H9 (cell line): ENCODE data around the gene CXCL14. TPM values are rescaled to one million over a fixed set of nuclear protein-coding genes. Genes with fewer than 3 reads are reported as not detected.

Experiments
- DNase-seq: peaks from one replicate; pipeline ENCODE4 v3.0.0-alpha.2; 2017
- H2AFZ ChIP-seq: one replicate; pipeline ENCODE4 v1.6.1; 2013; ENCODE audit warnings: mild to moderate bottlenecking, low read length, control low read depth, moderate library complexity
- H2AK5ac ChIP-seq: 2 replicates; pipeline ENCODE4 v1.6.1; 2013; ENCODE audit warnings: low read length, control low read depth, mixed read lengths; ENCODE audit not compliant: insufficient read length
- H2BK120ac ChIP-seq: one replicate; pipeline ENCODE4 v1.6.1; 2013; ENCODE audit warnings: low read depth, mild to moderate bottlenecking, low read length, control low read depth, inconsistent platforms; ENCODE audit not compliant: poor library complexity, severe bottlenecking
- H2BK12ac ChIP-seq: 2 replicates; pipeline ENCODE4 v1.6.1; 2013; ENCODE audit warnings: low read length, control low read depth, mixed read lengths, low read depth; ENCODE audit not compliant: insufficient read length
- H2BK15ac ChIP-seq: 2 replicates; pipeline ENCODE4 v1.6.1; 2013; ENCODE audit warnings: low read depth, low read length, control low read depth
- H2BK20ac ChIP-seq: one replicate; pipeline ENCODE4 v1.6.1; 2013; ENCODE audit warnings: low read depth, mild to moderate bottlenecking, low read length, control low read depth, inconsistent platforms; ENCODE audit not compliant: poor library complexity, severe bottlenecking
- H2BK5ac ChIP-seq: 2 replicates; pipeline ENCODE4 v1.6.1; 2013; ENCODE audit warnings: low read length, control low read depth, mixed read lengths; ENCODE audit not compliant: insufficient read length
- H3K14ac ChIP-seq: 2 replicates; pipeline ENCODE4 v1.6.1; 2013; ENCODE audit warnings: low read length, control low read depth; ENCODE audit not compliant: insufficient read depth
- H3K18ac ChIP-seq: 2 replicates; pipeline ENCODE4 v1.6.1; 2013; ENCODE audit warnings: low read depth, mild to moderate bottlenecking, mixed read lengths, low read length, control low read depth; ENCODE audit not compliant: insufficient read length
- H3K23ac ChIP-seq: 2 replicates; pipeline ENCODE4 v1.6.1; 2013; ENCODE audit warnings: low read length, control low read depth, mixed read lengths, low read depth; ENCODE audit not compliant: insufficient read length
- H3K23me2 ChIP-seq: 2 replicates; pipeline ENCODE4 v1.6.1; 2013; ENCODE audit warnings: low read depth, mild to moderate bottlenecking, mixed read lengths, low read length, control low read depth; ENCODE audit not compliant: insufficient read length, poor library complexity, severe bottlenecking
- H3K27ac ChIP-seq: 2 replicates; pipeline ENCODE4 v1.5.1; 2013; ENCODE audit warnings: low read length, control low read depth, mixed read lengths, low read depth; ENCODE audit not compliant: insufficient read length
- H3K27me3 ChIP-seq: 2 replicates; pipeline ENCODE4 v1.6.1; 2013; ENCODE audit warnings: low read length, control low read depth, inconsistent platforms; ENCODE audit not compliant: insufficient read depth
- H3K4ac ChIP-seq: 2 replicates; pipeline ENCODE4 v1.6.1; 2013; ENCODE audit warnings: low read depth, mild to moderate bottlenecking, control low read depth, inconsistent platforms, low read length, moderate library complexity
- H3K4me1 ChIP-seq: 2 replicates; pipeline ENCODE4 v1.6.1; 2013; ENCODE audit warnings: low read length, control low read depth, inconsistent platforms; ENCODE audit not compliant: insufficient read depth
- H3K4me2 ChIP-seq: 2 replicates; pipeline ENCODE4 v1.6.1; 2013; ENCODE audit warnings: low read length, control low read depth, mixed read lengths; ENCODE audit not compliant: insufficient read length, insufficient read depth
- H3K56ac ChIP-seq: 2 replicates; pipeline ENCODE4 v1.6.1; 2013; ENCODE audit warnings: low read depth, mild to moderate bottlenecking, mixed read lengths, low read length, control low read depth; ENCODE audit not compliant: insufficient read length
- H3K79me1 ChIP-seq: 2 replicates; pipeline ENCODE4 v1.6.1; 2013; ENCODE audit warnings: low read depth, mild to moderate bottlenecking, moderate library complexity, low read length, control low read depth, inconsistent platforms; ENCODE audit not compliant: insufficient read depth, poor library complexity, severe bottlenecking
- H3K79me2 ChIP-seq: 2 replicates; pipeline ENCODE4 v1.6.1; 2013; ENCODE audit warnings: low read length, control low read depth, inconsistent platforms; ENCODE audit not compliant: insufficient read depth
- H3K9ac ChIP-seq: 2 replicates; pipeline ENCODE4 v1.6.1; 2013; ENCODE audit warnings: low read length, control low read depth, mixed read lengths; ENCODE audit not compliant: insufficient read length; ENCODE audit errors: extremely low read depth
- H3K9me3 ChIP-seq: one replicate; pipeline ENCODE4 v1.6.1; 2013; ENCODE audit warnings: low read depth, low read length, inconsistent platforms; ENCODE audit not compliant: control insufficient read depth
- H3T11ph ChIP-seq: one replicate; pipeline ENCODE4 v1.6.1; 2013; ENCODE audit warnings: mild to moderate bottlenecking, low read length, control low read depth, inconsistent platforms
- H4K20me1 ChIP-seq: one replicate; pipeline ENCODE4 v1.6.1; 2013; ENCODE audit not compliant: control insufficient read depth, insufficient read length, insufficient read depth
- H4K5ac ChIP-seq: 2 replicates; pipeline ENCODE4 v1.6.1; 2013; ENCODE audit warnings: low read depth, mild to moderate bottlenecking, mixed read lengths, low read length, control low read depth; ENCODE audit not compliant: insufficient read length
- H4K8ac ChIP-seq: replicated peaks from 2 replicates; pipeline ENCODE4 v1.6.1; 2013; ENCODE audit warnings: low read length, control low read depth, mixed read lengths, low read depth; ENCODE audit not compliant: insufficient read length
- H4K91ac ChIP-seq: 2 replicates; pipeline ENCODE4 v1.6.1; 2013; ENCODE audit warnings: low read depth, mild to moderate bottlenecking, moderate library complexity, mixed read lengths, low read length, control low read depth; ENCODE audit not compliant: insufficient read length
- H3K27ac Mint-ChIP-seq, 3 experiments: 2 replicates in 2 of 3; 3 replicates in 1 of 3; pipeline ENCODE4 v1.8.0; 2020 to 2021; ENCODE audit warnings: mixed read lengths in 3 of 3, mild to moderate bottlenecking in 1 of 3, moderate library complexity in 1 of 3
- H3K27me3 Mint-ChIP-seq: 2 replicates; pipeline ENCODE4 v1.8.0; 2021; ENCODE audit warnings: low read depth, mild to moderate bottlenecking, moderate library complexity, mixed read lengths
- H3K36me3 Mint-ChIP-seq, 3 experiments: 2 replicates in 2 of 3; 3 replicates in 1 of 3; pipeline ENCODE4 v1.8.0; 2020 to 2021; ENCODE audit warnings: low read depth in 3 of 3, mixed read lengths in 3 of 3; ENCODE audit not compliant: insufficient read depth in 1 of 3
- H3K4me1 Mint-ChIP-seq, 2 experiments: 2 replicates each; pipeline ENCODE4 v1.8.0; 2020; ENCODE audit warnings: mixed read lengths in 2 of 2
- H3K4me3 Mint-ChIP-seq, 2 experiments: 2 replicates in 1 of 2; 3 replicates in 1 of 2; pipeline ENCODE4 v1.8.0; 2020 to 2021; ENCODE audit warnings: mild to moderate bottlenecking in 2 of 2, mixed read lengths in 2 of 2, moderate library complexity in 1 of 2
- H3K9me3 Mint-ChIP-seq, 2 experiments: 2 replicates in 1 of 2; 3 replicates in 1 of 2; pipeline ENCODE4 v1.8.0; 2020; ENCODE audit warnings: mild to moderate bottlenecking in 2 of 2, mixed read lengths in 2 of 2, moderate library complexity in 1 of 2
- WGBS: extraction: QIAGEN DNeasy Blood & Tissue Kit; methylation state at CpG from one replicate; pipeline ENCODE4 v1.1.7; 2013; ENCODE audit warnings: missing lambda C conversion rate, low lambda C conversion rate, mixed read lengths; ENCODE audit not compliant: insufficient read length; ENCODE audit errors: extremely low coverage; 5-methylcytosine and 5-hydroxymethylcytosine counted together
- total RNA-seq: library from RNA; stranded (reverse); gene quantifications from 2 replicates; pipeline ENCODE4 v1.2.1, GENCODE V29; 2021
- TF ChIP-seq, protein P1 (sequence below): fragments of 200-600 bp; sonication (generic); conservative IDR thresholded peaks from 3 replicates; pipeline ENCODE4 v1.8.0; 2021; ENCODE audit warnings: antibody characterized with exemption, mild to moderate bottlenecking

Gene CXCL14
- total RNA-seq, 1 experiment from 2014 or later = 1.1 TPM

DNA sequence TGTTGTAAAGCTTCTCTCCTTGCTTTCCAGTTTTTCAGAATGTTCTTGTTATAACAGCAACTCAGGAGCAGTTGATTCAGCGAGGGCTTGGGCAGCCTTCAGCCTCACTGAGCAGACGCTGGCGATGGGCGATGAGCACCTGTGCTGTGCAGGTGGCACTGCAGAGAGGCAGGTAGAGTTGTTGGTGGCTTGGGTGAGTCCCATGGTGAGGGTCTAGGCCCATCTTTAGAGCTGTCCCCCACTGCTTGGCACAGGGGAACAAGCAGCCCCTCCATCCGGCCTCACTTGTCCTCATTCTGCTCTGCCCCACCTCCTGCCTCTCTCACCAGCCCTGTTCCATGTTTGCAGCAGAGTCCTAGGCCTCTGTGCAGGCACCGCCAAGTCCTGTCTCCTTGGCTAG, 6.1 kb upstream of the CXCL14 start:
- H4K20me1 ChIP-seq = no peaks in the 10 kb centered on the region
- no peaks in the 10 kb centered on the region for H3K4me1 ChIP-seq
- H3K36me3 Mint-ChIP-seq = no peaks in the 10 kb centered on the region
- no peak overlapping the region for H3K27ac ChIP-seq
- H3K18ac ChIP-seq = no peak overlapping the region
- no peak for DNase-seq
- no peak overlapping the region for H3K56ac ChIP-seq
- no peaks in the 10 kb centered on the region for H3K79me1 ChIP-seq
- no peak overlapping the region for H3K4ac ChIP-seq
- no peak overlapping the region for H2BK12ac ChIP-seq
- no peaks in the 10 kb centered on the region for H3K23me2 ChIP-seq
- H3K14ac ChIP-seq = no peak overlapping the region
- H2AK5ac ChIP-seq = no peak overlapping the region
- H3K4me1 Mint-ChIP-seq = peaks cover 9 to 24% of the 10 kb centered on the region in 2 experiments
- no peak overlapping the region for H3K4me3 Mint-ChIP-seq
- no peak overlapping the region for H4K91ac ChIP-seq
- H3K27ac Mint-ChIP-seq = no peak overlapping the region
- no peak overlapping the region for H2BK20ac ChIP-seq
- WGBS = no CpG with 5 or more reads among the region's 6 CpGs
- H3K9me3 Mint-ChIP-seq = no peaks in the 10 kb centered on the region
- peaks cover 2% of the 10 kb centered on the region; the same call in 1 of the 2 replicates for H3K27me3 ChIP-seq
- no peak overlapping the region for H2BK5ac ChIP-seq
- no peak overlapping the region for H3T11ph ChIP-seq
- no peaks in the 10 kb centered on the region for H3K79me2 ChIP-seq
- no peaks in the 10 kb centered on the region for H3K9me3 ChIP-seq
- H3K4me2 ChIP-seq = no peak overlapping the region
- H3K27me3 Mint-ChIP-seq = peaks cover 41% of the 10 kb centered on the region
- no peak overlapping the region for H2AFZ ChIP-seq
- no peak overlapping the region for H2BK15ac ChIP-seq
- no peak overlapping the region for H2BK120ac ChIP-seq
- no peak overlapping the region for H4K5ac ChIP-seq
- H3K23ac ChIP-seq = no peak overlapping the region
- no peak overlapping the region for H3K9ac ChIP-seq
- TF ChIP-seq, protein P1, sequence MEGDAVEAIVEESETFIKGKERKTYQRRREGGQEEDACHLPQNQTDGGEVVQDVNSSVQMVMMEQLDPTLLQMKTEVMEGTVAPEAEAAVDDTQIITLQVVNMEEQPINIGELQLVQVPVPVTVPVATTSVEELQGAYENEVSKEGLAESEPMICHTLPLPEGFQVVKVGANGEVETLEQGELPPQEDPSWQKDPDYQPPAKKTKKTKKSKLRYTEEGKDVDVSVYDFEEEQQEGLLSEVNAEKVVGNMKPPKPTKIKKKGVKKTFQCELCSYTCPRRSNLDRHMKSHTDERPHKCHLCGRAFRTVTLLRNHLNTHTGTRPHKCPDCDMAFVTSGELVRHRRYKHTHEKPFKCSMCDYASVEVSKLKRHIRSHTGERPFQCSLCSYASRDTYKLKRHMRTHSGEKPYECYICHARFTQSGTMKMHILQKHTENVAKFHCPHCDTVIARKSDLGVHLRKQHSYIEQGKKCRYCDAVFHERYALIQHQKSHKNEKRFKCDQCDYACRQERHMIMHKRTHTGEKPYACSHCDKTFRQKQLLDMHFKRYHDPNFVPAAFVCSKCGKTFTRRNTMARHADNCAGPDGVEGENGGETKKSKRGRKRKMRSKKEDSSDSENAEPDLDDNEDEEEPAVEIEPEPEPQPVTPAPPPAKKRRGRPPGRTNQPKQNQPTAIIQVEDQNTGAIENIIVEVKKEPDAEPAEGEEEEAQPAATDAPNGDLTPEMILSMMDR = no peak
- H4K8ac ChIP-seq = no peak overlapping the region
